WTC11 (cell line): Measurements from ENCODE around the gene NELFCD. TPM values are rescaled to one million over a fixed set of nuclear protein-coding genes. Genes with fewer than 3 reads are reported as not detected.

Experiments used
- ATAC-seq: fragments of 200-7000 bp; cut with Tn5 transposase; 2 replicates; pipeline ENCODE4 v1.10.0; 2021; ENCODE audit warnings: mild to moderate bottlenecking, moderate library complexity
- CTCF ChIA-PET: fragments of 300-600 bp; sonication (Branson Sonifier 250); formaldehyde crosslinking; loops from one replicate; lab custom pipeline; 2021; ENCODE audit warnings: antibody characterized with exemption; lab: Charles Lee
- POLR2A ChIA-PET: fragments of 350-600 bp; sonication (Branson Sonifier 250); formaldehyde crosslinking; loops from one replicate; lab custom pipeline; 2021; ENCODE audit warnings: antibody characterized with exemption; lab: Charles Lee
- DNase-seq: peaks from one replicate; pipeline ENCODE4 v3.0.0; 2021; ENCODE audit warnings: low spot score
- H3K27ac Mint-ChIP-seq: 2 replicates; pipeline ENCODE4 v1.8.0; 2021; ENCODE audit warnings: mixed read lengths
- H3K27me3 Mint-ChIP-seq: 2 replicates; pipeline ENCODE4 v1.8.0; 2021; ENCODE audit warnings: low read depth, mild to moderate bottlenecking, moderate library complexity, mixed read lengths
- H3K36me3 Mint-ChIP-seq: 2 replicates; pipeline ENCODE4 v1.8.0; 2021; ENCODE audit warnings: mixed read lengths
- H3K4me1 Mint-ChIP-seq: 2 replicates; pipeline ENCODE4 v1.8.0; 2022; ENCODE audit warnings: mixed read lengths
- H3K4me3 Mint-ChIP-seq: 2 replicates; pipeline ENCODE4 v1.8.0; 2021; ENCODE audit warnings: mild to moderate bottlenecking, moderate library complexity, mixed read lengths
- H3K9me3 Mint-ChIP-seq: 2 replicates; pipeline ENCODE4 v1.8.0; 2021; ENCODE audit warnings: mixed read lengths
- FOXJ3 ChIP-seq: sonication (generic); formaldehyde crosslinking; IDR thresholded peaks from 2 replicates; pipeline ENCODE4 v1.9.0; 2021; ENCODE audit warnings: missing genetic modification reagents, mild to moderate bottlenecking, borderline replicate concordance
- MAX ChIP-seq: sonication (generic); formaldehyde crosslinking; IDR thresholded peaks from 2 replicates; pipeline ENCODE4 v1.8.0; 2022; ENCODE audit warnings: mild to moderate bottlenecking, missing genetic modification reagents
- NR2C2 ChIP-seq: sonication (generic); formaldehyde crosslinking; IDR thresholded peaks from 2 replicates; pipeline ENCODE4 v1.8.0; 2022; ENCODE audit warnings: mild to moderate bottlenecking, missing genetic modification reagents
- OVOL2 ChIP-seq: fragments of 250-450 bp; sonication (Bioruptor Pico); IDR thresholded peaks from 2 replicates; pipeline ENCODE4 v1.9.0; 2021; ENCODE audit warnings: mild to moderate bottlenecking, borderline replicate concordance
- SMAD4 ChIP-seq: sonication (generic); formaldehyde crosslinking; IDR thresholded peaks from 2 replicates; pipeline ENCODE4 v1.8.0; 2022; ENCODE audit warnings: mild to moderate bottlenecking, missing genetic modification reagents
- TCF7 ChIP-seq: sonication (generic); formaldehyde crosslinking; IDR thresholded peaks from 2 replicates; pipeline ENCODE4 v1.8.0; 2022; ENCODE audit warnings: mild to moderate bottlenecking, low read depth, missing genetic modification reagents, moderate library complexity
- ZNF232 ChIP-seq: sonication (generic); formaldehyde crosslinking; IDR thresholded peaks from 2 replicates; pipeline ENCODE4 v1.8.0; 2022; ENCODE audit warnings: mild to moderate bottlenecking, missing genetic modification reagents
- ZNF512 ChIP-seq: sonication (generic); formaldehyde crosslinking; IDR thresholded peaks from 2 replicates; pipeline ENCODE4 v1.8.1; 2022; ENCODE audit warnings: missing genetic modification reagents, borderline replicate concordance
- total RNA-seq: library from RNA; stranded (reverse); gene quantifications from 3 replicates; pipeline ENCODE4 v1.2.3, GENCODE V29; 2021
- TF ChIP-seq, protein P1 (sequence below): sonication (generic); formaldehyde crosslinking; IDR thresholded peaks from 2 replicates; pipeline ENCODE4 v1.8.0; 2023; ENCODE audit warnings: mild to moderate bottlenecking, missing genetic modification reagents

NELFCD gene
- total RNA-seq, 1 experiment from 2014 or later = 66.9 TPM

- CTCF ChIA-PET = no interaction called here
- Mint-ChIP-seq H3K9me3 (no peaks in the 10 kb centered on the region), H3K36me3 (peaks cover 8% of the 10 kb centered on the region), H3K27me3 (peaks cover 28% of the 10 kb centered on the region), H3K27ac (no peak overlapping the region), H3K4me3 (no peak overlapping the region)
- ATAC-seq (no peak), DNase-seq (no peak)
- TF ChIP-seq, protein P1, sequence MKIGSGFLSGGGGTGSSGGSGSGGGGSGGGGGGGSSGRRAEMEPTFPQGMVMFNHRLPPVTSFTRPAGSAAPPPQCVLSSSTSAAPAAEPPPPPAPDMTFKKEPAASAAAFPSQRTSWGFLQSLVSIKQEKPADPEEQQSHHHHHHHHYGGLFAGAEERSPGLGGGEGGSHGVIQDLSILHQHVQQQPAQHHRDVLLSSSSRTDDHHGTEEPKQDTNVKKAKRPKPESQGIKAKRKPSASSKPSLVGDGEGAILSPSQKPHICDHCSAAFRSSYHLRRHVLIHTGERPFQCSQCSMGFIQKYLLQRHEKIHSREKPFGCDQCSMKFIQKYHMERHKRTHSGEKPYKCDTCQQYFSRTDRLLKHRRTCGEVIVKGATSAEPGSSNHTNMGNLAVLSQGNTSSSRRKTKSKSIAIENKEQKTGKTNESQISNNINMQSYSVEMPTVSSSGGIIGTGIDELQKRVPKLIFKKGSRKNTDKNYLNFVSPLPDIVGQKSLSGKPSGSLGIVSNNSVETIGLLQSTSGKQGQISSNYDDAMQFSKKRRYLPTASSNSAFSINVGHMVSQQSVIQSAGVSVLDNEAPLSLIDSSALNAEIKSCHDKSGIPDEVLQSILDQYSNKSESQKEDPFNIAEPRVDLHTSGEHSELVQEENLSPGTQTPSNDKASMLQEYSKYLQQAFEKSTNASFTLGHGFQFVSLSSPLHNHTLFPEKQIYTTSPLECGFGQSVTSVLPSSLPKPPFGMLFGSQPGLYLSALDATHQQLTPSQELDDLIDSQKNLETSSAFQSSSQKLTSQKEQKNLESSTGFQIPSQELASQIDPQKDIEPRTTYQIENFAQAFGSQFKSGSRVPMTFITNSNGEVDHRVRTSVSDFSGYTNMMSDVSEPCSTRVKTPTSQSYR (CRISPR knock-in tag) = no peak
- TF ChIP-seq MAX = no peak
- TF ChIP-seq FOXJ3 (CRISPR knock-in tag) = no peak
- no peak for TF ChIP-seq SMAD4 (CRISPR knock-in tag)
- TF ChIP-seq ZNF232 (CRISPR knock-in tag) = no peak
- TF ChIP-seq NR2C2 (CRISPR knock-in tag) = no peak
- no peak for TF ChIP-seq OVOL2
- TF ChIP-seq ZNF512 (CRISPR knock-in tag) = no peak
- no peak for TF ChIP-seq TCF7 (CRISPR knock-in tag)
- TF ChIP-seq, all 79 proteins: peak for 0
- H3K4me1 Mint-ChIP-seq = peaks cover 20% of the 10 kb centered on the region
- POLR2A ChIA-PET = no interaction called here
These were observed 63.2 kb downstream of the NELFCD start for GRCh38 chr20:59044295-59044694.

Other genes starting within 250 kb of the NELFCD start
- 12.2 to 13.4 TPM (median 12.8 TPM) in 3 replicates for gene GNAS-AS1, start 130.4 kb upstream of the NELFCD start, total RNA-seq
- gene GNAS, start 128.5 kb upstream of the NELFCD start, total RNA-seq = 868 to 954 TPM (median 912 TPM) in 3 replicates
- 26.3 to 36.2 TPM (median 32.4 TPM) in 3 replicates for gene CTSZ, start 26.0 kb downstream of the NELFCD start, total RNA-seq
- gene TUBB1, start 38.2 kb downstream of the NELFCD start, total RNA-seq = not detected in 3 replicates
- gene ATP5F1E, start 51.1 kb downstream of the NELFCD start, total RNA-seq = 41.1 to 44.8 TPM (median 43.0 TPM) in 3 replicates
- 46.9 to 48.7 TPM (median 47.0 TPM) in 3 replicates for gene PRELID3B, start 61.5 kb downstream of the NELFCD start, total RNA-seq
- 0.02 to 0.04 TPM in 2 of 3 replicates, not detected in the other for gene ZNF831, start 182.6 kb downstream of the NELFCD start, total RNA-seq